ENCODE data around the gene SS18L1. TPM values are rescaled to one million over a fixed set of nuclear protein-coding genes. Genes with fewer than 3 reads are reported as not detected.

Gene SS18L1
- total and polyA plus RNA-seq, 7 donors = 10.1 to 18.0 (median 11.3) TPM

- no peak for DNase-seq
- intact Hi-C loops (cut with DNase I) = no loop called here
- no peaks in the 10 kb centered on the region for H3K36me3 ChIP-seq (ENCODE audit: insufficient read depth in 1 of 2, low read depth in 1 of 2)
- H3K27ac ChIP-seq = no peak overlapping the region
- ATAC-seq = no peak
- TF ChIP-seq CTCF (IDR thresholded peaks at IDR 0.05) = no peak
- H3K27me3 ChIP-seq (ENCODE audit: insufficient read depth in 3 of 3, low read length in 2 of 3) = peaks cover 0 to 6% (median 2%) of the 10 kb centered on the region in 3 donors
- no peaks in the 10 kb centered on the region for H3K9me3 ChIP-seq
- no peak overlapping the region for H3K4me3 ChIP-seq
- H3K4me1 ChIP-seq = peaks cover 6% of the 10 kb centered on the region
- 77 to 83% (median 77%) methylated on average over 7 of the region's 7 CpGs for whole genome bisulfite sequencing, 3 donors
These were observed 85.5 kb downstream of the SS18L1 start for GRCh38 chr20:62228982-62229545.

- peaks cover 0 to 4% (median under 1%) of the 10 kb centered on the region in 3 donors for H3K27me3 ChIP-seq (ENCODE audit: insufficient read depth in 3 of 3, low read length in 2 of 3)
- H3K9me3 ChIP-seq = no peaks in the 10 kb centered on the region
- no peak for ATAC-seq
- peaks cover 12% of the 10 kb centered on the region for H3K4me1 ChIP-seq
- H3K36me3 ChIP-seq (ENCODE audit: insufficient read depth in 1 of 2, low read depth in 1 of 2) = no peaks in the 10 kb centered on the region
- H3K4me3 ChIP-seq = no peak overlapping the region
- 64 to 80% (median 73%) methylated on average over 4 of the region's 4 CpGs for WGBS, 3 donors
- no peak overlapping the region for H3K27ac ChIP-seq
- no peak for DNase-seq
- intact Hi-C loops (cut with DNase I) = no loop called here
- no peak for TF ChIP-seq CTCF (IDR thresholded peaks at IDR 0.05)
These were observed 86.1 kb downstream of the SS18L1 start for GRCh38 chr20:62229667-62230066.

- DNase-seq (no peak), ATAC-seq (no peak)
- intact Hi-C loops (cut with DNase I) = no loop called here
- Histone ChIP-seq H3K4me3 (no peak overlapping the region), H3K4me1 (peaks cover 18% of the 10 kb centered on the region), H3K27ac (no peak overlapping the region), H3K9me3 (no peaks in the 10 kb centered on the region), H3K36me3 (ENCODE audit: insufficient read depth in 1 of 2, low read depth in 1 of 2) (no peaks in the 10 kb centered on the region), H3K27me3 (ENCODE audit: insufficient read depth in 3 of 3, low read length in 2 of 3) (peaks cover 0 to under 1% (median 0%) of the 10 kb centered on the region in 3 donors)
- 94 to 96% (median 95%) methylated on average over 2 of the region's 2 CpGs for WGBS, 3 donors
- no peak for TF ChIP-seq CTCF (IDR thresholded peaks at IDR 0.05)
These were observed 86.7 kb downstream of the SS18L1 start for GRCh38 chr20:62230276-62230675.

GRCh38 chr20:62230696-62231095 lies 87.1 kb downstream of the SS18L1 start:
- WGBS, 3 donors = 85 to 88% (median 86%) methylated on average over 10 of the region's 10 CpGs
- H3K27me3 ChIP-seq (ENCODE audit: insufficient read depth in 3 of 3, low read length in 2 of 3) = no peaks in the 10 kb centered on the region
- H3K36me3 ChIP-seq (ENCODE audit: insufficient read depth in 1 of 2, low read depth in 1 of 2) = no peaks in the 10 kb centered on the region
- ATAC-seq (no peak), DNase-seq (no peak)
- no peak for TF ChIP-seq CTCF (IDR thresholded peaks at IDR 0.05)
- intact Hi-C loops (cut with DNase I) = no loop called here
- no peak overlapping the region for H3K27ac ChIP-seq
- H3K9me3 ChIP-seq = no peaks in the 10 kb centered on the region
- peaks cover 22% of the 10 kb centered on the region for H3K4me1 ChIP-seq
- no peak overlapping the region for H3K4me3 ChIP-seq

GRCh38 chr20:62231292-62231691 lies 87.7 kb downstream of the SS18L1 start:
- ATAC-seq (no peak), DNase-seq (no peak)
- no peaks in the 10 kb centered on the region for H3K36me3 ChIP-seq (ENCODE audit: insufficient read depth in 1 of 2, low read depth in 1 of 2)
- 85 to 99% (median 97%) methylated on average over 6 of the region's 6 CpGs for WGBS, 3 donors
- H3K27ac ChIP-seq = no peak overlapping the region
- H3K4me3 ChIP-seq = no peak overlapping the region
- no peaks in the 10 kb centered on the region for H3K9me3 ChIP-seq
- no peaks in the 10 kb centered on the region for H3K27me3 ChIP-seq (ENCODE audit: insufficient read depth in 3 of 3, low read length in 2 of 3)
- intact Hi-C loops (cut with DNase I) = no loop called here
- peaks cover 24% of the 10 kb centered on the region for H3K4me1 ChIP-seq
- no peak for TF ChIP-seq CTCF (IDR thresholded peaks at IDR 0.05)
